HepG2 (cell line): ENCODE results near the gene FIS1. TPM values are rescaled to one million over a fixed set of nuclear protein-coding genes. Genes with fewer than 3 reads are reported as not detected.

Experiments
- ATAC-seq: fragments of 200-7000 bp; cut with Tn5 transposase; 3 replicates; pipeline ENCODE4 v1.9.1; 2020; ENCODE audit warnings: mild to moderate bottlenecking, moderate library complexity
- BruUV-seq: library from RNA; stranded (reverse); fragments of 400-500 nt; replicated peaks from 2 replicates; lab custom pipeline; 2021; lab: Mats Ljungman, UMichigan
- CTCF ChIA-PET: fragments of 300-600 bp; formaldehyde crosslinking; extraction: SDS; loops from one replicate; lab custom pipeline; 2021; ENCODE audit warnings: low total read pairs, inconsistent platforms, low intra/inter-chr PET ratio; lab: Yijun Ruan, JAX
- POLR2A ChIA-PET: fragments of 350-600 bp; sonication (Branson Sonifier 250); formaldehyde crosslinking; loops from one replicate; lab custom pipeline; 2020; ENCODE audit warnings: antibody characterized with exemption, inconsistent platforms; lab: Yijun Ruan, JAX
- DNase-seq: peaks from one replicate; pipeline ENCODE4 v3.0.0-alpha.2; 2015; ENCODE audit warnings: low spot score
- FAIRE-seq: peaks from 3 replicates; lab custom pipeline; 2011; peaks lifted over from hg19 to GRCh38; lab: Jason Lieb, UNC
- H2AFZ ChIP-seq: one replicate; pipeline ENCODE4 v1.6.1; 2011; ENCODE audit warnings: low read length, inconsistent platforms
- H3K27ac ChIP-seq: fragments of 300-600 bp; 3 replicates; pipeline ENCODE4 v1.8.0; 2011; ENCODE audit warnings: mixed run types, mild to moderate bottlenecking, mixed read lengths, low read length, inconsistent platforms; ENCODE audit not compliant: insufficient read depth; ENCODE audit errors: extremely low read length
- H3K27me3 ChIP-seq, 2 experiments: fragments of 200-600 bp in 1 of 2; 2 replicates in 1 of 2; 3 replicates in 1 of 2; pipeline versions ENCODE4 v1.6.0 to v1.8.0; 2011; ENCODE audit warnings: low read length in 2 of 2, mild to moderate bottlenecking in 2 of 2, moderate library complexity in 2 of 2, inconsistent platforms in 1 of 2; ENCODE audit not compliant: insufficient read depth in 2 of 2, control insufficient read depth in 1 of 2
- H3K36me3 ChIP-seq, 2 experiments: fragments of 200-600 bp in 1 of 2; replicated peaks in 1 of 2; 2 replicates in 1 of 2; 3 replicates in 1 of 2; pipeline versions ENCODE4 v1.5.1 to v1.8.0; 2011; ENCODE audit warnings: low read length in 2 of 2, inconsistent platforms in 1 of 2; ENCODE audit not compliant: insufficient read depth in 2 of 2, control insufficient read depth in 1 of 2
- H3K4me1 ChIP-seq: 2 replicates; pipeline ENCODE4 v1.5.1; 2012; ENCODE audit warnings: low read length, inconsistent platforms; ENCODE audit not compliant: insufficient read depth
- H3K4me2 ChIP-seq: 2 replicates; pipeline ENCODE4 v1.6.0; 2011; ENCODE audit warnings: low read depth, low read length, inconsistent platforms
- H3K4me3 ChIP-seq, 3 experiments: fragments of 200-600 bp in 1 of 3; sonication (generic), shearing (Covaris generic) in 1 of 3; replicated peaks in 1 of 3; 2 replicates each; pipeline ENCODE4 v1.5.1; 2011 to 2016; ENCODE audit warnings: low read length in 3 of 3, inconsistent platforms in 2 of 3, low read depth in 2 of 3, mild to moderate bottlenecking in 2 of 3, control low read depth in 1 of 3, mixed read lengths in 1 of 3; ENCODE audit not compliant: insufficient read depth in 1 of 3
- H3K79me2 ChIP-seq: one replicate; pipeline ENCODE4 v1.6.1; 2011; ENCODE audit warnings: low read length, inconsistent platforms; ENCODE audit not compliant: insufficient read depth
- H3K9ac ChIP-seq: 2 replicates; pipeline ENCODE4 v1.6.0; 2011; ENCODE audit warnings: mild to moderate bottlenecking, low read depth, low read length, inconsistent platforms; ENCODE audit not compliant: insufficient read depth
- H3K9me3 ChIP-seq: 2 replicates; pipeline ENCODE4 v1.5.1; 2012; ENCODE audit warnings: mild to moderate bottlenecking, low read length
- H4K20me1 ChIP-seq: 2 replicates; pipeline ENCODE4 v1.6.0; 2011; ENCODE audit warnings: inconsistent platforms, mild to moderate bottlenecking, low read length, moderate library complexity; ENCODE audit not compliant: insufficient read depth
- AGO1 ChIP-seq: fragments of 200-400 bp; formaldehyde crosslinking; IDR thresholded peaks from 2 replicates; pipeline ENCODE4 v1.6.1; 2017; ENCODE audit warnings: mild to moderate bottlenecking, low read depth, low read length, moderate library complexity; ENCODE audit not compliant: poor library complexity, severe bottlenecking
- AGO2 ChIP-seq: fragments of 200-400 bp; formaldehyde crosslinking; optimal IDR thresholded peaks from 2 replicates; pipeline ENCODE3; 2017; ENCODE audit warnings: mild to moderate bottlenecking, low read depth, low read length, moderate library complexity
- CAMTA2 ChIP-seq: sonication (generic); formaldehyde crosslinking; IDR thresholded peaks from 2 replicates; pipeline ENCODE4 v1.4.0; 2020; ENCODE audit warnings: mild to moderate bottlenecking, missing genetic modification reagents, borderline replicate concordance
- ETV6 ChIP-seq: sonication (generic); formaldehyde crosslinking; conservative IDR thresholded peaks from 2 replicates; pipeline ENCODE4 v1.4.0; 2020; ENCODE audit warnings: missing genetic modification reagents
- THAP8 ChIP-seq: sonication (generic); formaldehyde crosslinking; IDR thresholded peaks from 2 replicates; pipeline ENCODE4 v1.5.1; 2020; ENCODE audit warnings: missing genetic modification reagents, mild to moderate bottlenecking, borderline replicate concordance
- ZNF446 ChIP-seq: sonication (generic); formaldehyde crosslinking; IDR thresholded peaks from 2 replicates; pipeline ENCODE4 v1.5.0; 2020; ENCODE audit warnings: mild to moderate bottlenecking, missing genetic modification reagents
- ZNF563 ChIP-seq: sonication (generic); formaldehyde crosslinking; IDR thresholded peaks from 2 replicates; pipeline ENCODE4 v1.8.0; 2022; ENCODE audit warnings: mild to moderate bottlenecking, moderate library complexity, missing genetic modification reagents
- ZNF761 ChIP-seq: sonication (generic); formaldehyde crosslinking; conservative IDR thresholded peaks from 2 replicates; pipeline ENCODE4 v1.4.0; 2020; ENCODE audit warnings: mild to moderate bottlenecking, missing genetic modification reagents
- WGBS: methylation state at CpG from one replicate; pipeline ENCODE4 v1.1.6; 2017; ENCODE audit warnings: low lambda C conversion rate; 5-methylcytosine and 5-hydroxymethylcytosine counted together
- in situ Hi-C: cut with HindIII; loops from 2 replicates; pipeline ENCODE4 v1.10.0; 2017; ENCODE audit warnings: low pct_unique_long_range_greater_than_20kb; ENCODE audit not compliant: extremely low pct_ligation_motif_present
- intact Hi-C: fragments of 100-400 bp; cut with micrococcal nuclease; formaldehyde crosslinking; loops from one replicate; pipeline ENCODE4 v1.10.0; 2022; ENCODE audit not compliant: unreplicated experiment
- polyA plus RNA-seq, 8 experiments: library from polyadenylated mRNA; depleted of rRNA in 3 of 8; stranded (reverse) in 7 of 8; unstranded in 1 of 8; fragments of >200 nt; fragmentation: Illumina TruSeq in 4 of 8; extraction: Trizol in 4 of 8; gene quantifications; 2 replicates each; pipeline versions ENCODE4 v1.2.1 to v1.2.3, GENCODE V29; 2011 to 2016; ENCODE audit warnings: low read depth in 4 of 8, missing spikeins in 1 of 8, mixed read lengths in 1 of 8; ENCODE audit not compliant: insufficient read depth in 1 of 8
- total RNA-seq, 5 experiments: library from RNA; depleted of rRNA; stranded (reverse); fragments of >200 nt; fragmentation: Illumina TruSeq; extraction: Trizol; gene quantifications; 2 replicates each; pipeline ENCODE4 v1.2.3, GENCODE V29; 2016; ENCODE audit warnings: low read depth in 1 of 5

The FIS1 gene
- total and polyA plus RNA-seq, 2 of the 13 experiments (the other 11 are each of a cell fraction or from before 2014, with no cell fraction given), result 97.5 to 101 TPM

GRCh38 chr7:101234636-101235035 lies 10.2 kb downstream of the FIS1 start:
- Histone ChIP-seq H3K9ac (no peak overlapping the region), H3K36me3 (peaks cover 0 to 6% of the 10 kb centered on the region in 2 experiments; a peak in 2 of 5 replicates), H4K20me1 (no peaks in the 10 kb centered on the region), H3K4me3 (no peak overlapping the region), H3K27ac (no peak overlapping the region)
- no peak for DNase-seq
- FAIRE-seq, result no peak
- POLR2A ChIA-PET, result interaction anchor here (0.8 to 3.0 kb wide), 3 partner anchors 10 to 33 kb away, joined by 4 to 11 read pairs (median 8); partner anchors contain the start of genes FIS1, PLOD3 and ZNHIT1
- ATAC-seq, result no peak
- intact Hi-C loops (no loop called here), in situ Hi-C loops (no loop called here)
- BruUV-seq, result no TSS peak
- TF ChIP-seq AGO1 (no peak), CAMTA2 (no peak), ZNF446 (CRISPR knock-in tag) (no peak), ZNF761 (CRISPR knock-in tag) (no peak), THAP8 (no peak), ZNF563 (no peak)
- TF ChIP-seq, all 625 proteins: peak for 0
- no peaks in the 10 kb centered on the region for H3K79me2 ChIP-seq
- WGBS, result 100% methylated on average over 4 of the region's 5 CpGs
- peaks cover 65% of the 10 kb centered on the region for H3K4me1 ChIP-seq
- no peaks in the 10 kb centered on the region for H3K9me3 ChIP-seq
- no peaks in the 10 kb centered on the region for H3K27me3 ChIP-seq
- no peak overlapping the region for H3K4me2 ChIP-seq
- CTCF ChIA-PET, result interaction anchor here (1.3 kb wide), 1 partner anchor 9 kb away, joined by 4 read pairs; no protein-coding TSS in a partner anchor
- H2AFZ ChIP-seq, result no peak overlapping the region

GRCh38 chr7:101233907-101234547 lies 10.9 kb downstream of the FIS1 start:
- no peak for TF ChIP-seq ETV6 (CRISPR knock-in tag)
- peak; percentile 62 for TF ChIP-seq AGO2
- peak; percentile 57 for TF ChIP-seq AGO1
- no TSS peak for BruUV-seq
- Histone ChIP-seq H3K27ac (no peak overlapping the region), H3K4me3 (no peak overlapping the region), H3K4me1 (peaks cover 65% of the 10 kb centered on the region), H3K4me2 (no peak overlapping the region), H4K20me1 (no peaks in the 10 kb centered on the region), H2AFZ (no peak overlapping the region), H3K79me2 (no peaks in the 10 kb centered on the region), H3K27me3 (no peaks in the 10 kb centered on the region), H3K9ac (no peak overlapping the region), H3K9me3 (no peaks in the 10 kb centered on the region), H3K36me3 (peaks cover 0 to 3% of the 10 kb centered on the region in 2 experiments; a peak in 2 of 5 replicates)
- in situ Hi-C loops, result no loop called here
- intact Hi-C loops, result no loop called here
- CTCF ChIA-PET, result interaction anchor here (1.3 kb wide), 1 partner anchor 10 kb away, joined by 4 read pairs; no protein-coding TSS in a partner anchor
- POLR2A ChIA-PET, result interaction anchor here (1.9 to 3.0 kb wide), 2 partner anchors 10 to 16 kb away, joined by 8 to 11 read pairs; partner anchors contain the start of genes FIS1, PLOD3 and ZNHIT1
- FAIRE-seq, result no peak
- WGBS, result 92% methylated on average over 13 of the region's 21 CpGs
- no peak for ATAC-seq
- no peak for DNase-seq
